CD4-positive, alpha-beta T cell treated with Interleukin-2 at 100 ng/mL for 4 hours (primary cell): Measurements from ENCODE around the gene PDLIM7.

Experiments used
- DNase-seq: peaks from one replicate; pipeline ENCODE4 v3.0.0-alpha.2; 2020; ENCODE audit warnings: low spot score

The PDLIM7 gene

DNA sequence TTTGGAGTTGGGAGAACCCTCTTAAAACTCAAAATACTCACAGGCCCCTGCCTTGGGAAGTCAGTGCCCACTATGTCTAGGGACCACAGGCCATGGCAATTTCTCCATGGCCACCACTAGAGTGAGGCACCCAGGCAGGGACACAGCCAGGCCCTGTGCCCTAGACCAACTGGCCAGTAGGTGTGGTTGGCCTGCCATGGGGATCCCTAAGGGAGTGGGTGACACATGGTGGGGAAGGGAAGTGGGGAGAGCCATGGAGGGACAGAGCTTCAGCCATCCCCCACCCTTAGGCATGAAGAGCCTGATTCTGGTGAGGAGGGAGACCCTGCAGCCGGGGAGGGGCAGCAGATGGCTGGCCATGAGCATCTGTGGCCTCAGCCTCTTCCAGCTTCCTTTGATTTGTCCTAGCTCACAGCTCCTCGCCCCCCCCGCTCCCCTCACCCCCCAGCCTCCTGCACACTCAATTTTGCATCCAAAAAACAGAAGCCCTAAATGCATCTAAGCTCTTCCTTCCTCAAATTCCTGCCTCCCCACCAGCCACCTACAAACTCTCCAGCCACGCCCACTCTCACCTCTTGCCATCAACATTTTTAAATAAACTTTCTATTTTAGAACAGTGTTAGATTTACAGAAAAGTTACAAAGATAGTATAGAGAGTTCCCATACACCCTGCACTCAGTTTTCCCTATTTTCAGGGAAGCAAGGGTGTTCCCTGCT, 22.4 kb downstream of the PDLIM7 start:
- no peak for DNase-seq

DNA sequence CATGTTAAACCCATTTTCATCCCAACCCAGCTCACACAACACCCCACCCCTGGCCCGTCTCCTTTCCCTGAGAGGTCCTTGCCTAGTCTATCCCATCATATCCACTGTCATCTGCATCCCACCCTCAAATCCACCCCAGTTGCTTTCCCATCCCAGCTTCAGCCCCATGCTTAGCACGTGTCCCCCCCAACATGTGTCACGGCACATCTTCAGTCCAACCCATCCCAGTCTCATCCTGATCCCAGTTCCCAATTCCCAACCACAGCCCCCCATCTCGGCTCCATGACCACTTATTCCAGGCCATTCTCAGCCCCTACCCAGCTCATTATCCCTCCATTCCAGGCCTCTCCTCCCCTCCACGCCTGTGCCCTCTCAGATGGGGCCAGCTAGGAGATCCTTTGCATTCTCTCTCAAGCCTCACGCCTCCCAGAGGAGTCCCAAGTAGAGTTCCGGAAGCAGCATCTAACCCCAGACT, 23.4 kb downstream of the PDLIM7 start:
- DNase-seq: no peak

DNA sequence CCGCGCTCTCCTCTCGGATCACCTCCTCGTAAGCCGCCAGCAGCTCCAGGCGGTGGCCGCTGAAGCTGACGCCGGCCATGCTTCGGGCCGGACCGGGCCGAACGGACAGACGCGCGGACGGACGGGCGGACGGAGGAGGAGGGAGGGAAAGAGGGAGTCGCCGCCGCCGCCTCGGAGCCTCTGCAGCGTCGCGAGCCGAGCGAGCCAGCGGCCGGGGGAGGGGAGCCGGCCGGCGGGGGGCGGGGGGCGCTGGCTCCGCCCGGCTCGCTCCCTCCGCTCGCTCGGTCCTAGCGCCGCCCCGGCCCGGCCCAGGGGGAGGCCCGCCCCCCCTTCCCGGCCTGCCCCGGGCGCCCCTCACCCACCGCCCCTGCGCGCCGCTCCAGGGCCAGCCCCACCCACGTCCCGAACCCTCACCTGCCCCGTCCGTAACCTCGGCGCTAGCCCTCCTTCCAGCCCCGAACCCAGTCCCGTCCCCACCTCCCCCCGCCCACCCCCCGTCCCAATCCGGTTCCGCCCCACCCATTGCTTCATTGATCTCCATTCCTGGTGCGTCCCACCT, 23.9 kb downstream of the PDLIM7 start, which contains the start of gene DBN1:
Gene DBN1, minus strand, starts transcription at position 192 of the 559 bp plus-strand sequence. Its CDS starts 113 bp downstream, at position 79.
- DNase-seq: no peak

DNA sequence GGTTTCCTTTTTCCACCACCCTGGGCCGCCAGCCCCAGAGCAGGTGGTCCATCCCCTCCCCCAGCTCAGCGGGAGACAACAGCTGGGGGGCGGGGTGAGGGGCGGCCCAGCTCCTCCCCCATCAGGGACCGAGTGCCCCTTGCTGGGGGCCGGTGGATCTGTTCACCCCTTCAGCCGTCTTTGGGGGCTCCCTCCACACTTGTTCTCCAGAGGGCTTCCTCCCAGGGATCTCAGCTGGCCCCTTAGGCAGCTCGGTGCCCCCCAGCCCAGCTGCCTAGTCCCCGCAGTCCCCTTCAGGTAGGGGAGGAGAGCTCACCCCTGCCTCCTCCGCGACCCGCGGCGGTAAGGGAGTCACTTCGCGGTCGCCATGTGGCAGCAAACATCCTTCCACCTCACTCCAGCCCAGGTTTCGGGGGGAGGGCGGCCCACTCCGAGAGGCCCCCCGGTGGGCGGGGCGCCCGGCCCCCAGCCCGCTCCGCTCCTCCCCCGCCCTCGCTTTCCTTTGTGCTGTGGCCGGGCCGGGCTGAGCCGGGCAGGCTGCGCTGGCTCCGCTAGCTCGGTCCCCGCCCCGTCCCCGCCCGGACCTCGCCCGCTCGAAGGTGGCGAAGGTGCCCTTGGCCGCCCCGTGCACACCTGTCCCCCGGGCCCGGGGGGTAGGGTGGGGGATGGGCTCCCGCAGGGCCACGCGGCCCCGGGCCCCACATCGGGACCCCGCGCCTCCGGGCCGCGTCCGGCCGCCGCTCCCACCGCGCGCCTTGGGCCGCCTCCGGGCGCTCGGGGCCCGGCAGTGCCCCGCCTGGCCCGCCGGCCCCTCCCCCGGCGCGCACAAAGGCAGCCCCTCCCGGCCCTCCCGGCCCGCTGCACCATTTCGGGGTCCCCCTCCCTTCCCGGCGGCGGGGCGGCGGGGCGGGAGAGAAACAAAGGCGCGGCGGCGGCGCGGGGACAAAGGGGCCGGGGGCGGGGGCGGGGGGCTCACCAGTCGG, 24.7 kb downstream of the PDLIM7 start:
- DNase-seq: peak; percentile 51

DNA sequence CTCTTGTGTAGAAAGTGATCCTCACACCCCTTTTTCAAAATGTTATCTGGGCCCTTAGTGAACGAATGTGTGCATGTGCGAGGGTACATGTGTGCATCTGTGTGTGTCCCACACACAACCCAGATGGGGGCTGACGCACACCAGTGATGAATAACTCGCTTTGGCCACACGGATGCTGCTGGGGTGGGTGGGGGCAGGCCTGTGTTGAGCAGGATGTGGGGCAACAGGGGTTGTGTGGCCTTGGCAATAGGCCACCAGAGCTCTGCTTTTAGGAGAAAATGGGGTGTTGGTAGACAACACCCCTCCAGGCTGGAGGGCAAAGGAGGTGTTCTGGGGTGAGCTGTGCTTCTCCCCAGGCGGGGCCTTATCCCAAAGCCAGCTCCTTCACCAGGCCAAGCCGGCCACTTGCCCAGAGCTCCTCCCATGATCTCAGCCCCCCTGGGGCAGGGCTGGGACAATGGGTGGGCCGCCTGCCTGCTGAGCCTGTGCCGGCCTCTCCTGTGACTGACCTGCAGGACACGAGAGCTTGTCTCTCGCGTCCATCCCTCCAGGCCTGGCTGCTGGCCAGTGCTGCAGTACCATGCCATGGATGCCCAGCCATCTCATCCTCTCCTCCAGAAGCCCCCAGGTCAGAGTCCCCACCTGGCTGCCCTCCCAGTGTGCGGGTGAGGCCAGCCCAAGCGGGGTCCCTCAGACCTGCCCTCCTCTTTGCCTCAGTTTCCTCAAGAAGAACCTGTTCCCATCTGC, 25.6 kb downstream of the PDLIM7 start:
- DNase-seq: peak; percentile 48

DNA sequence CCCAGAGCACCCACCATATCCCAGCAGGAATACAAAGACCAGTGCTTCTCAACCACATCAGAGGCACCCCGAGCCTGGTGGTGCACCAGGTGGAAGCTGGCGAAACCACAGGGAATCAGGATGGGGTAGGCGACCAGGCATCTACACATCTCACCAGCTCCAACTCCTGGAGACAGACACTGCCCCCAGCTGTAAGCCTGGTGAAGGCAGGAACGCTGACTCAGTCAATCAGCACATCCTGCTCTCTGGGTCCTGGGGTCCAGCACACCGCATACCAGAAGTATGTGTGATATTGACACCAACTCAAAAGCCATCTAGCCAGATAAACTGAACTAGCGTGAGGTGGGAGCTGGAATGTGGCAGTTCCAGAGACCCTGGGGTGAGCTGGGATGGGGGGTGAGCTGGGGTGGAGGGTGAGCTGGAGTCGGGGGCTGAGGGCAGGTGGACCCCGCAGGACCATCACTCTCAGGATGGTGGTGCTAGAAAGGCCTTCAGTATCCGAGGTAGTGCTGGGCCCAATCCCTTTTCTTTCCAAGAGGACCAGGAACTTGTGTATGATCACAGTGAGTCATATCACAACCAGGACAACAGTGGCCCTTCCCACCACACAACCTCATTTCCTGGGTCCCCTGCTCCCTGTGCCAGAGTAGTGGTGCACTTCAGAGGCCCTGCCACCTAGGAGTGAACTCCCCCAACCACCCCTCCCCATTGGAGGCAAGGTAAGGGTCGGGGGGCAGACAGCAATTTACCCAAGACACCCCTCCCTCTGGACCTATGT, 26.5 kb downstream of the PDLIM7 start:
- DNase-seq: no peak

DNA sequence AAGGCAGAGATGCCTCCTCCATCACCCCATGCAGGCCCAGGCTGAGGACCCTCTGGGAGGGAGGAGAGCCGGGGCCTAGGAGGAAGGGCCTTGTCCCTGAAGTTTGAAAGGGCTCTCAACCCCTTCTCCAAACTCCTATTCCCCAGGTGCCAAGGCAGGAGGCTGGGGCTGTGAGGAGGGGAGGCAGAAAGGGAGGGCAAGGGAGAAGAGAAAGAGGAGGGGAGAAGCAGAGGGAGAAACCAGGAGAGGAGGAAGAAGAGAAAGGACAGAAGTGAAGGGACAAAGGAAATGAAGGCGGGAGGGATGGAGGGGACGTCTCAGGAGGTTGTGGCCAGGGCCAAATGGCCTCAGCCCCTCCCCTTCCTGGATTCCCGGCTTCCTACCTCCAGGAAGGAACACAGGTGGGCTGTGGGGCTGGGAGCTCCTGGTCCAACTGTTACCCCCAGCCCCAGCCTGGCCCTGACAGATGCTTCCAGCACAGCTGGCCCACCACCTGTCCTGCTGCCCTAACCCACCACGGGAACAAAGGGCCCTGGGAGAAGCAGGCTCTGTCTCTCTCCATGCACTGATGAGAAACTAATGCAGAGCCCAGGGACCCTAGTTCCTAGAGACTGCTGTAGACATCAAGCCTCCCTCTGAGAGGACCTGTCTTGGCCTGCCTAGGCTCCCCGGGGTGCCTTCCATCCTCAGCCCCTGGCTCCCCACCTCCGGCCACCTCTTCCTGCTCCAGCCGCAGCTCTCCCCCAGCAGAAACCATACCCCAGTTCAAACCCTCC, 27.5 kb downstream of the PDLIM7 start:
- DNase-seq: no peak

DNA sequence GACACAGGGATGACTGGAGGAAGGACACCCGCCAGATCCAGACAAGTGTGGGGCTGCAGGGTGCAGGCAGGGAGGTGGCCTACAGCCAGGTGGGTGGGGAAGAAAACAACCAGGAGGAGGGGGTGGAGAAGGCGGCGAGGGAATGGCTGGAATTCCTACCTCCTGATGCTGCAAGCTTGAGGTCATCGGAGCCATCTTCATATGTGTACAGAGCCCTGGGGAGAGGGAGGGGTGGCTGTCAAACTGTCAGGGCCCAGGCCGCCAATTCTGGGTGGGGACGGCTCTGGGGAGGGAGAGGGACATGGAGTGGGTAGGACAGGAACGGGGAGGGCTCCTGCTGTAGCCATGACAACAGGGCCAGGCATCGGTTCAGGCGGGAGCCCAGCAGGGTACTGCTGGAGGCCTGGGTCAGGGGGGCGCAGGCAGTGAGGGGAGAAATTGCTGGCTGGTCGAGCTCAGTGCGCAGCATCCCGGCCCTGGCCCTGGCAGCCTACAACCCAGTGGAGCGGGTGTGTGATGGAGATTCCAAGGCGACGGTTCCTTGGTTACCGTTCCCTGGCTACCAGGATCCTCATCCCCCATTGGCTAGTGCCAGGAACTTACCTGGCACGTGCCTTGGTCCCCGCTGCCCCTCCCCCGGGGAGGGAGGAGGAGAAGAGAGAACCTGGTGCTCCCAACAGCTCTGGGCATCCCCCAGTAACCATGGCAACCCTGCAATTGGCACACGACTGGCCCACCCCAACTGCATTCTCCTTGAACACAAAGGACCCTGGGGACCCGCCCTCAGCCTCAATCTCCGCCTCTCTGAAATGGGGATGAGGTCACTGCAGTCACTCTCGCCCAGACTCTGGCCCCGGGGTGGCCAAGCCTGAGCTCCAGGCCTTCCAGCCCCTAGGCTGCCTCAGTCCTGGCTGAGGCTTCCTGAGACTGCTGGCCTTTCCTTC, 28.4 kb downstream of the PDLIM7 start:
- no peak for DNase-seq

DNA sequence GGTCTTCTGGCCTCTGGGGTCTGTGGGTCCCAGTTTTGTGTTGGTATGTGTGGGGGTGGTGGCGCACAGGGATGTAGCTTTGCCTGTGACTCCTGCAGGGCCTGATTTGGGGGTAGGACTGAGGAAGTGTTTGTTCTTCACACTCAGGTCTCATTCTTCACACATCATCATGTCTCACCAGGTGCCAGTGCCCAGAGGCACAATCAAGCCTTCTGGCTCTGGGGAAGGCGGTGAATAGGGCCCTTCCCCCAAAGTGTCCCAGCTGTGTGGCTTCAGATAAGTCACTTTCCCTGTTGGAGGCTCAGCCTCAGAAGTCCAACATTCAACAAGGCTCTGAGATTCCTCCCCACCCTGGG, 29.1 kb downstream of the PDLIM7 start:
- no peak for DNase-seq

DNA sequence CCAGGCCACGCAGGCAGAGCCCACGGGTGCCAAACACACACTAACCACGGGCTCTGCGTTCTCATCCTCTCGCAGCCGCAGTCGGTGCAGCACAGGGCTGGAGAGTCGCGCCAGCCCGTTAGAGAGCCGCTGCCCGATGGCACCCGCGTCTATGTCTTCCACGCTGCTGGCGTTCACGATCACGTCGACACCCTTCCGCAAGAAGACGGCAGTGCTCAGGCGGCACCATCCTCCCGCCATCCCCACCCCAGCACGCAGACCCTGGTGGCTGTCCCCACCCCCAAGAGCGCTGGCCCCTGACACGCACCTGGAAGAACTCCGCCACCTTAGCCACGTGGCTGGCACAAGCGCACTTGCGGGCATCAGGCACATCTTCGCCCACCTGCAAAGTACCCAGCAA, 30.0 kb downstream of the PDLIM7 start:
- DNase-seq: no peak

DNA sequence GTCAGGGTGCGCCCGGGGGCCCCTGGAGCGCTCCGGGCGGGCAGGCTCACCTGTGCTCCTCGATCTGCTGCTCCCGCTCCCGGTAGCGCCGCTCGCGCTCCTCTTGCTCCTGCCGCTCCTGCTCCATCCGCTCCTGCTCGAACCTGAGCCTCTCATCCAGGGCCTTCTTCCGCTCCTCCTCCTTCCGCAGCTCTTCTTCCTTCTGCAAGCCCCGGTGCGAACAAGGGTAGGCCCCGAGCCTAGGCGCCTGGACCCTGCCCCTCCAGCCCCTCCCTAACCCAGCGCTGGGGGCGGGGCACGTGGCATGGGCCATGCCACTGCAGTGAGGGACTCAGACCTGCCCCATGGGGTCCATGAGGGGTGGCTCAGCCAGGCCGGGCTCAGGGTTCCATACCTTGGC, 30.5 kb downstream of the PDLIM7 start:
- no peak for DNase-seq

DNA sequence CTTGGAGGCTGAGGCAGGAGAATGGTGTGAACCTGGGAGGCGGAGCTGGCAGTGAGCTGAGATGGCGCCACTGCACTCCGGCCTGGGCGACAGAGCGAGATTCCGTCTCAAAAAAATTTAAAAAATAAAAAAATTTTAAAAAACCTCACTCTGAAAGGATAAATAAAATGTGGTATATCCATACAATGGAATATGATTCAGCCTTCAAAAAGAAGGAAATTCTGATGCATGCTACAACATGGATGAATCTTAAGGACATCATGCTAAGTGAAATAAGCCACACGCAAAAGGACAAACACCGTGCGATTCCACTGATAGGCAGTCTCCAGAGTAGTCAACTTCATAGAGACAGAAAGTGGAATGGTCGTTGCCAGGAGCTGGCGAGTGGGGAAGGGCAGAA, 32.4 kb downstream of the PDLIM7 start:
- no peak for DNase-seq

DNA sequence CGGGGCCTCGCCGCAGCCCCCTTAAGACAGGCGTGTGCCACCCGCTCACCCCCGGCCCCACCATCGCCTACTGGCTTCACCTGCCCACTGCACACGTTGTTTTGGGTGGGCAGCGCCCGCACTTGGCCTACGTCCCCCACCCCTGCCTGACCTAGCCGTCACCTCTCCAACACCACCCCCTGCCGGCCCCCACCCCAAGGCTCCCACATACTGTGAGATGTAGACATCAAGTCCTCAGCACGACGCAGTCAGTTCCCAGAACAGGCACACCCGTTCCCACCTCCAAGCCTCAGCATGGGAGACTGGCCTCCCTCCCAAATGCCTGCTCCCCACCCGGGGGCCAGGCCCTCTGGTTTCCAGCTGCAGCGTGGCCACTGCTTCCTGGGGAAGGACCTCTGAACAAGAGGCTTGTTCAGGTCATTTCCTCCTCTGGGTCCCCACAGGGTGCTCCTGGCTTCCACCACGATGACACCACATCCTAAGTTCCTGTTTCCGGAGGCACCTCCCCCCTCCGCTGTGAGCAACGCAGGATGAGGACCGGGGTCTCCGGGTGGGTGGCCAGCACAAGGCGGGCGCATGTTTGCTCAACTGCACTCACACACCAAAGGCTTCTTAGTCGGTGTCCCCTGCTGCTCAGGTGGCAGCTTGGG, 35.3 kb downstream of the PDLIM7 start:
- DNase-seq: no peak

DNA sequence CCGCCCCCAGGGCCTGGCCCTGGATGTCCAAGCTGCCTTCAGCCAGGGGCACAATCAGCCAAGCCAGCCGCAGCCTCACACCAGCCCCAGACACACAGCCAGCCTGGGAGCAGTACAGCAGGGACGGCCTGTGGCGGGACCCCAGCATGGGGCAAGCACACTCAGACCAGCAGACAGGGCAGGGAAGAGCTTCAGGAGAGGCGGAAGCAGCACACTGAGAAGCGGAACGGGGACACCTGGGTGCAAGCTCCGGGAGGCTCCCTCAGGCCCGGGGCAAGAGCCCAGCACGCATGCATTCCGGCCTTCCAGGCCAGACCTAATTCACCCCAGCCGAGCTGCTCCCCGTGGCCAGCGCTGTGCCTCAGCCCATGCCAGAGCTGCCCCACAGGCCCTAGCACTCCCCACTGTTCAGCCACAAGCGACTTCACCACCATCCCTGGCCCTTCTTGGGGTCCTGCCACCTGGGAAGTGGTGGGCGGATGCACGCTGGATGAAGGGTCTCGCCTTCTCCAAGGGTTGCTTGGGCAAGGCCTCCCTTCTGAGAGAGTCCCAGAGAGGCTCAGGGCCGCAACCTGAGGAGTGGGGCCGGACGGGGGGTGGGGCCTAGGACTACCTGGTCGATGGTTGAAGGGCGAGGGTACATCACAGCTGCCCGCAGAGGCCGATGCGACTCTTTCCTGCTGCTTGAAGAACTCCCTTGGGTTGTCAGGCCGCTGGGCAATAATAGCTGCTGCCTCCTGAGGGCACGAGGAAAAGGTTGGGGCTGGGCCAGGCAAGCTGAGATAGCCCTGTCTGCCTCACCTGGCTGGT, 37.4 kb downstream of the PDLIM7 start:
- DNase-seq: no peak

DNA sequence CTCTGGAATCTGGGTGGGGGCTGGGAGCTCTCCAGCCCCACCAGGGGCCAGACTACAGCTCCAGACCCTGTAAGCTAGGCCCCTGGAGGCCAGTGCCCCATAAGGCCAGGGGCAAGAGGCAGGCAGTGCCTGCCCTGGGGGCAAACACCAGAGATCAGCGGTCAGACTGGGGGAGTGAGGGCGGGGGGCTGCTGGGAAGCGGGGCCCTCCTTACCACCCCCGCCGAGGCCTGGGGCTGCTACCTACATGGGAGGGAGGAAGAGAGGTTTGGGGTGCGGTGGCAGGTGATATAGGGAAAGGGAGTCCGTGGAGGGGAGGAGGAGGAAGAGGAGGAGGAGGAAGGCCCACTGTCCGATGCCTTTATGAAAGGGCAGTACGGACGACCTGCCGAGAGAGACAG, 38.0 kb downstream of the PDLIM7 start:
- no peak for DNase-seq

DNA sequence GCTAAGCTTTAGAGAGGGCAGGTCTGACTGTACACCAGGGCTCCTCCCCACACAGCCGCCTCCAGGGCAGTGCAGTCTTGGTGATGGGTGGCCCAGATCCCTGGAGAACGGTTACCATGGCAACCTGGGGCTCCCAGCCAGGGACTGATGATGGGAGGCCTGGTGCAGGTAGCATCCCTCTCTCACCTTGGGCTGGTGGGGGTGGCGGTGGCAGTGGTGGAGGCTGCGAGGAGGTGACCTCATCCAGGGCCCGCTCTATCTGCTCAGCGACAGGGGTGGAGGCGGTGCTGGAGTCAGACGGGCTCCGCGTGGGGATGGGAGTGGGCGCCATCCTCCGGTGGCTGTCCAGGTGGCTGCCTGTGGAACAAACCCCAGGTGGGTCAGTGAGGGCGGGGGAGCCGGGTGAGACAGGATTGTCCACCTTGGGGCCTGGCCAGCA, 38.5 kb downstream of the PDLIM7 start:
- DNase-seq: no peak

DNA sequence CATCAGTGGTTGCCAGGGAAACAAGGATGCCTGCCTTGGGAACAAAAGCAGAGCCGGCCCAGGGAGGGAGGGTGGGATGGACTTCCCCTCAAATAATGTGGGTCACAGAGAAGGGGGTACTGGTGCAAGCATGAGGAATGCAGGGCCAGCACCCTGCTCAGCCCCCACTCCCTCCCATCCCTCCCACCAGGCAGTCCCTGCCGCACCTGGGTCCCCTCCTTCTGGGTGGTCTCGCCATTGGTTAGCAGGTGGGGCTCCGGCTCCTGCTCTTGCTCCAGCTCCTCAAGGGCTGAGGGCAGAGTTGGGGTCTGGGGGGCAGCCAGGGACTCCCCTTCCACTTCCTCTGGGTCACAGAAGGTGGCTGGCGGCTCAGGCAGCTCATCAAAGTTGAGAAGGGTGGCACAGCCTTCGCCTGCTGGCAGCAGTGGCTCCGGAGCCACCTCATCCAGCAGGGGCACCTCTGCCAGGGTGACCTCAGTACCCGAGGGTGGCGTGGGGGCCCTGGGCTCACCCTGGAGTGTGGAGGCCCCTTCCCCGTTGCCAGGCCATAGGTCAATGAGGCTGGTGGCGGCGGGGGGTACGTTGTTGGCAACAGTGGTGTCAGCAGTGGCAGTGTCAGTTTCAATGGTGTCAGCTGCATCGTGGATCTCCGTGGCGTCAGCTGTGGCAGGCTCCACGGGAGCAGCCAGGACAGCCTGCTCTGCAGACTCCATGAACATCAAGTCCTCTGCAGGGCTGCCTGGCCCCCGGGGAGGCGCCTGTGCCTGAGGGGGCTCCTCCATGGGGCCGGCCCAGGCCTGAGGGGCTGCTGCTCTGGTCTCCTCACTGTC, 39.3 kb downstream of the PDLIM7 start:
- no peak for DNase-seq
